Lower lobe of right lung (tissue), 2 donors: ENCODE results near the gene MT1X. TPM values are rescaled to one million over a fixed set of nuclear protein-coding genes. Genes with fewer than 3 reads are reported as not detected.
A peak's percentile ranks its signal among the peaks of the same experiment; 100 is the strongest.

Experiments
- ATAC-seq, 2 donors: fragments of 200-7000 bp; cut with Tn5 transposase; one replicate each; pipeline ENCODE4 v1.9.1; 2020 to 2022; ENCODE audit warnings: mild to moderate bottlenecking in 2 of 2, moderate library complexity in 2 of 2
- DNase-seq: peaks from one replicate; pipeline ENCODE4 v3.0.0-alpha.2; 2020
- H3K27ac ChIP-seq: fragments of 200-600 bp; one replicate; pipeline ENCODE4 v1.8.0; 2022
- H3K27me3 ChIP-seq: fragments of 200-600 bp; one replicate; pipeline ENCODE4 v1.8.0; 2022; ENCODE audit warnings: low read depth
- H3K36me3 ChIP-seq: fragments of 200-600 bp; one replicate; pipeline ENCODE4 v1.8.0; 2022; ENCODE audit warnings: mild to moderate bottlenecking
- H3K4me1 ChIP-seq: fragments of 200-600 bp; one replicate; pipeline ENCODE4 v1.8.0; 2022
- H3K4me3 ChIP-seq: fragments of 200-600 bp; one replicate; pipeline ENCODE4 v1.8.0; 2022; ENCODE audit warnings: mild to moderate bottlenecking
- H3K9me3 ChIP-seq: fragments of 200-600 bp; one replicate; pipeline ENCODE4 v1.8.0; 2022
- intact Hi-C: fragments of 100-400 bp; cut with DNase I; formaldehyde crosslinking; loops from one replicate; pipeline ENCODE4 v1.11.0; 2022
- total RNA-seq: library from RNA; stranded (reverse); fragmentation: NEBNext Ultra II Directional; extraction: Animal tissue kit (Norgen Biotek cat#: 25700); gene quantifications from one replicate; pipeline ENCODE4 v1.2.1, GENCODE V29; 2021
- TF ChIP-seq, protein P1 (sequence below): fragments of 200-600 bp; IDR thresholded peaks from one replicate; pipeline ENCODE4 v1.8.0; 2022; ENCODE audit warnings: antibody characterized with exemption, mild to moderate bottlenecking
- donor health status: DM: no; HTN: yes; CAD: no; lungs with severe emphysema.

The MT1X gene
- total RNA-seq, 1 donor from 2014 or later: 95.7 TPM

DNA sequence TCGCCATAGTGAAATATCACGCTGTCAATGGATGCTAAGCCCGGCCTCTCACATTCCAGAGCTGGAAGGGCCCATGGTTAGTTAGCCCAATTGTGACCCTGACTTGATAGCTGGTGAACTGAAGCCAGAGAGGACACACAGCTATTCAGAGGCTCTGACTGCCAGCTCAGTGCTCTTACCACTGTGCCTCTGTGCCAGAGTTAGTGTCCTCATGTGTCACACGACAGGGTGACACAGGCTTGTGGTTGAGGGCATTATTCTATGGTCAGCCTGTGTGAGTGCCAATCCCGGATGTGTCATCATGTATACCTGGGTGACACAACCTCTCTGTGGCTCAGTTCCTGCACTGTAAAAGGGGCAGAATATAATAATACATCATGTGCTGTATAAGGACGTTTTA, 2.5 kb upstream of the MT1X start:
- Histone ChIP-seq H3K36me3 (no peaks in the 10 kb centered on the region), H3K27me3 (peaks cover 25% of the 10 kb centered on the region), H3K4me3 (no peak overlapping the region), H3K4me1 (peaks cover 30% of the 10 kb centered on the region), H3K27ac (no peak overlapping the region), H3K9me3 (no peaks in the 10 kb centered on the region)
- ATAC-seq: no peak
- TF ChIP-seq, protein P1, sequence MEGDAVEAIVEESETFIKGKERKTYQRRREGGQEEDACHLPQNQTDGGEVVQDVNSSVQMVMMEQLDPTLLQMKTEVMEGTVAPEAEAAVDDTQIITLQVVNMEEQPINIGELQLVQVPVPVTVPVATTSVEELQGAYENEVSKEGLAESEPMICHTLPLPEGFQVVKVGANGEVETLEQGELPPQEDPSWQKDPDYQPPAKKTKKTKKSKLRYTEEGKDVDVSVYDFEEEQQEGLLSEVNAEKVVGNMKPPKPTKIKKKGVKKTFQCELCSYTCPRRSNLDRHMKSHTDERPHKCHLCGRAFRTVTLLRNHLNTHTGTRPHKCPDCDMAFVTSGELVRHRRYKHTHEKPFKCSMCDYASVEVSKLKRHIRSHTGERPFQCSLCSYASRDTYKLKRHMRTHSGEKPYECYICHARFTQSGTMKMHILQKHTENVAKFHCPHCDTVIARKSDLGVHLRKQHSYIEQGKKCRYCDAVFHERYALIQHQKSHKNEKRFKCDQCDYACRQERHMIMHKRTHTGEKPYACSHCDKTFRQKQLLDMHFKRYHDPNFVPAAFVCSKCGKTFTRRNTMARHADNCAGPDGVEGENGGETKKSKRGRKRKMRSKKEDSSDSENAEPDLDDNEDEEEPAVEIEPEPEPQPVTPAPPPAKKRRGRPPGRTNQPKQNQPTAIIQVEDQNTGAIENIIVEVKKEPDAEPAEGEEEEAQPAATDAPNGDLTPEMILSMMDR: no peak
- no peak for DNase-seq
- intact Hi-C loops: no loop called here

DNA sequence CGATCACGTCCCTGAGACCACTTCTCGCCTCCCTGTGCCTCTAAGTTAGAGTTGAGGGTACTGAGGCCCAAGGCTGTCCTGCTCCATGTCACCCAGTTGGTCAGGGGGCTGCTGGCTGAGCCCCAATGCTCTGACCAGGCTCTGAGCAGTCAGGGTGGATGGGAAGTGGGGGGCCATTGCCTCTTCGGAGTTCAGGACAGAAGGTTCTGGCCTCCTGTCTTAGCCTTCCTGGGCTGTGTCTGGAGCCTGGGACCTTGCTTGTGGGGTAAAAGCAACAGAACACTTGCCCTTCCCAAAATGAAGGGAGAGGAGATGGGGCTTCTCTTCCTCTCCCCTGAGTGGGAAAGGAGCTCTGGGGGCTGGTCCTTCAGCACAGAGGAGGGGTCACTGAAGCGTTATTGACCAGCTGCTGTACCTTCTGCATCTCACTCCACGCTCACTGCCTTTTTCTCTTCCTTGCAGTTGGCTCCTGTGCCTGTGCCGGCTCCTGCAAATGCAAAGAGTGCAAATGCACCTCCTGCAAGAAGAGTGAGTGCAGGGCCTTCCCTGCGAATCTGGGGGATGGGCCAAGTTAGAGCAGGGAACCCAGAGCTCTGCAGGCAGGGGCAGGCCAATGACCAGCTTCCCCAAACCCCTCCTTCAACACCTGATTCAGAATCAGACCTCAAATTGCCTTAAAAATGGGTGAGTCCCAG, 580 bp downstream of the MT1X start:
- H3K36me3 ChIP-seq: no peaks in the 10 kb centered on the region
- no peak for DNase-seq
- H3K4me1 ChIP-seq: peaks cover 22% of the 10 kb centered on the region
- H3K9me3 ChIP-seq: no peaks in the 10 kb centered on the region
- ATAC-seq: peak; percentile 6 to 10
- TF ChIP-seq, protein P1: no peak
- peak overlapping the region; percentile 84 for H3K27ac ChIP-seq
- H3K27me3 ChIP-seq: no peaks in the 10 kb centered on the region
- intact Hi-C loops: no loop called here
- H3K4me3 ChIP-seq: peak overlapping the region; percentile 68

DNA sequence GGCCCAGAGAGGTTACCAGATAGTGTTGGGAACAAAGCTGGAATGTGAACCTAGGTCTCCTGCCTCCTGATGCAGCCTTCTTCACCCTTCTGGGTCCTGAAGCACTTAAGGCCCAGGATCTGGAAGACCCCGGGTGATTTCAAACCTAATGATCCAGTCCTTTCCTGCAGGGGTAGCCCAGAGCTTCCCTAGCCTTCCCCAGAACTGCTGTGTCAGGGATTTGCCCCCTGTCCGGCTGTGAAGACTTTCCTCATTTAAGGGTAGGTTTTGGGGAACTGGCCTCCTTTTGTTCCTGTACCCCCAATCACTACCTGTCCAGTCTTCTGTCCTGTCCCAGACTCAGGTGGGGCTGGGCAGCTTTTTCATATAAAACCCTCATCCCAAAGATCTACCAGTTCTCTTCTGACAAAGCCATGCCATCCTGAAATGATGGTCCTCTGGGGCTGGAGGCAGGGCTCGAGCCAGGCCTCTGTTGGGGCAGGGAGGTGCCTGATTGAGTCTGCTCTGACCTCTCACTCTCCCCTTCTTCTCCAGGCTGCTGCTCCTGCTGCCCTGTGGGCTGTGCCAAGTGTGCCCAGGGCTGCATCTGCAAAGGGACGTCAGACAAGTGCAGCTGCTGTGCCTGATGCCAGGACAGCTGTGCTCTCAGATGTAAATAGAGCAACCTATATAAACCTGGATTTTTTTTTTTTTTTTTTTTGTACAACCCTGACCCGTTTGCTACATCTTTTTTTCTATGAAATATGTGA, 1.3 kb downstream of the MT1X start:
- Histone ChIP-seq H3K4me1 (peaks cover 22% of the 10 kb centered on the region), H3K36me3 (no peaks in the 10 kb centered on the region), H3K27ac (peak overlapping the region; percentile 84), H3K9me3 (no peaks in the 10 kb centered on the region), H3K4me3 (peak overlapping the region; percentile 68), H3K27me3 (no peaks in the 10 kb centered on the region)
- intact Hi-C loops: no loop called here
- TF ChIP-seq, protein P1: no peak
- DNase-seq: no peak
- no peak for ATAC-seq

GRCh38 chr16:56684256-56684925, 2.1 kb downstream of the MT1X start:
- peak overlapping the region; percentile 84 for H3K27ac ChIP-seq

GRCh38 chr16:56684926-56685590, 2.8 kb downstream of the MT1X start:
- no peaks in the 10 kb centered on the region for H3K36me3 ChIP-seq
- peaks cover 22% of the 10 kb centered on the region for H3K4me1 ChIP-seq
- ATAC-seq (no peak), DNase-seq (no peak)
- H3K27me3 ChIP-seq: no peaks in the 10 kb centered on the region
- H3K27ac ChIP-seq: no peak overlapping the region
- H3K4me3 ChIP-seq: no peak overlapping the region
- TF ChIP-seq, protein P1: no peak
- H3K9me3 ChIP-seq: no peaks in the 10 kb centered on the region
- intact Hi-C loops: no loop called here

More at GRCh38 chr16:56684256-56684925, 2.1 kb downstream of the MT1X start:
- TF ChIP-seq, protein P1: no peak
- no peak for ATAC-seq
- Histone ChIP-seq H3K4me1 (peaks cover 22% of the 10 kb centered on the region), H3K9me3 (no peaks in the 10 kb centered on the region), H3K27me3 (no peaks in the 10 kb centered on the region), H3K4me3 (peak overlapping the region; percentile 68), H3K36me3 (no peaks in the 10 kb centered on the region)
- intact Hi-C loops: no loop called here
- DNase-seq: no peak
